K562 (cell line): ENCODE measurements around the gene AMN1. TPM values are rescaled to one million over a fixed set of nuclear protein-coding genes. Genes with fewer than 3 reads are reported as not detected.

Experiments used
- ATAC-seq: fragments of 200-7000 bp; cut with Tn5 transposase; 3 replicates; pipeline ENCODE4 v1.9.1; 2020; ENCODE audit warnings: moderate library complexity
- BruUV-seq: library from RNA; stranded (reverse); fragments of 400-500 nt; replicated peaks from 2 replicates; lab custom pipeline; 2021; lab: Mats Ljungman, UMichigan
- CTCF ChIA-PET: fragments of 300-600 bp; formaldehyde crosslinking; extraction: SDS; loops from one replicate; lab custom pipeline; 2021; ENCODE audit warnings: low intra/inter-chr PET ratio; lab: Yijun Ruan, JAX
- POLR2A ChIA-PET: fragments of 300-600, 350-650 bp; sonication (Branson Sonifier 250); formaldehyde crosslinking; extraction: SDS; loops from one replicate; lab custom pipeline; 2021; ENCODE audit warnings: antibody characterized with exemption, inconsistent platforms; lab: Yijun Ruan, JAX
- DNase-seq, 4 experiments: peaks; one replicate each; pipeline versions ENCODE4 v3.0.0 to v3.0.0-alpha.2; 2011 to 2018; ENCODE audit warnings: low spot score in 3 of 4, mixed read lengths in 3 of 4; ENCODE audit errors: extremely low read depth in 1 of 4
- FAIRE-seq: peaks from 2 replicates; lab custom pipeline; 2011; peaks lifted over from hg19 to GRCh38; lab: Jason Lieb, UNC
- H2AFZ ChIP-seq: 2 replicates; pipeline ENCODE4 v1.6.0; 2011; ENCODE audit warnings: low read depth, low read length, control low read depth, inconsistent platforms
- H3K27ac ChIP-seq: fragments of 200-600 bp; 3 replicates; pipeline ENCODE4 v1.8.0; 2011; ENCODE audit warnings: low read depth, mild to moderate bottlenecking, control low read depth, inconsistent platforms, low read length, moderate library complexity, mixed read lengths; ENCODE audit errors: extremely low read depth
- H3K27me3 ChIP-seq, 2 experiments: fragments of 300-600 bp in 1 of 2; 2 replicates in 1 of 2; 3 replicates in 1 of 2; pipeline versions ENCODE4 v1.6.0 to v1.8.0; 2011; ENCODE audit warnings: inconsistent platforms in 2 of 2, low read length in 2 of 2, mild to moderate bottlenecking in 1 of 2, mixed read lengths in 1 of 2, moderate library complexity in 1 of 2; ENCODE audit not compliant: control insufficient read depth in 2 of 2, insufficient read depth in 2 of 2
- H3K36me3 ChIP-seq: fragments of 300-600 bp; 3 replicates; pipeline ENCODE4 v1.8.0; 2011; ENCODE audit warnings: mild to moderate bottlenecking, low read length, inconsistent platforms; ENCODE audit not compliant: control insufficient read depth, insufficient read depth
- H3K4me1 ChIP-seq, 2 experiments: fragments of 200-600 bp in 1 of 2; replicated peaks in 1 of 2; 2 replicates in 1 of 2; 3 replicates in 1 of 2; pipeline versions ENCODE4 v1.5.1 to v1.8.0; 2011; ENCODE audit warnings: inconsistent platforms in 2 of 2, low read length in 2 of 2, mild to moderate bottlenecking in 1 of 2, mixed read lengths in 1 of 2, moderate library complexity in 1 of 2; ENCODE audit not compliant: control insufficient read depth in 2 of 2, insufficient read depth in 2 of 2
- H3K4me2 ChIP-seq: 2 replicates; pipeline ENCODE4 v1.6.1; 2011; ENCODE audit warnings: low read length, control low read depth, inconsistent platforms, mixed read lengths; ENCODE audit not compliant: insufficient read depth
- H3K4me3 ChIP-seq: fragments of 200-600 bp; sonication (generic), shearing (Covaris generic); 2 replicates; pipeline ENCODE4 v1.5.1; 2016; ENCODE audit warnings: control low read depth, inconsistent platforms
- H3K79me2 ChIP-seq: fragments of 200-600 bp; 3 replicates; pipeline ENCODE4 v1.8.0; 2011; ENCODE audit warnings: low read length, inconsistent platforms; ENCODE audit not compliant: control insufficient read depth, insufficient read depth
- H3K9ac ChIP-seq, 2 experiments: 2 replicates each; pipeline versions ENCODE4 v1.6.0 to v1.6.1; 2011; ENCODE audit warnings: low read depth in 2 of 2, low read length in 2 of 2, control low read depth in 1 of 2, inconsistent platforms in 1 of 2, mild to moderate bottlenecking in 1 of 2, mixed read lengths in 1 of 2; ENCODE audit not compliant: insufficient read depth in 1 of 2
- H3K9me1 ChIP-seq: one replicate; pipeline ENCODE4 v1.6.0; 2011; ENCODE audit warnings: inconsistent platforms, mild to moderate bottlenecking, low read length, moderate library complexity; ENCODE audit not compliant: control insufficient read depth, insufficient read depth
- H3K9me3 ChIP-seq: replicated peaks from 2 replicates; pipeline ENCODE4 v1.5.1; 2011; ENCODE audit warnings: low read depth, low read length, inconsistent platforms; ENCODE audit not compliant: control insufficient read depth, insufficient read depth
- H4K20me1 ChIP-seq: replicated peaks from 2 replicates; pipeline ENCODE4 v1.6.1; 2011; ENCODE audit warnings: low read length, inconsistent platforms, mixed read lengths; ENCODE audit not compliant: control insufficient read depth, insufficient read depth
- ARID3B ChIP-seq: fragments of 250-450 bp; sonication (Bioruptor Pico); IDR thresholded peaks from 2 replicates; pipeline ENCODE4 v1.4.0; 2020; ENCODE audit warnings: borderline replicate concordance
- ATF6 ChIP-seq: sonication (generic); formaldehyde crosslinking; IDR thresholded peaks from 2 replicates; pipeline ENCODE4 v1.4.0; 2020; ENCODE audit warnings: mild to moderate bottlenecking, missing genetic modification reagents
- BDP1 ChIP-seq: IDR thresholded peaks from 3 replicates; pipeline ENCODE4 v1.6.1; 2011; ENCODE audit not compliant: insufficient read length, insufficient read depth
- CBFA2T3 ChIP-seq: fragments of 450-650 bp; IDR thresholded peaks from 2 replicates; pipeline ENCODE4 v1.6.1; 2017
- ELF4 ChIP-seq: fragments of 450-650 bp; formaldehyde crosslinking; IDR thresholded peaks from 2 replicates; pipeline ENCODE4 v1.4.0; 2022; ENCODE audit warnings: missing genetic modification characterization
- HBP1 ChIP-seq: fragments of 450-650 bp; formaldehyde crosslinking; IDR thresholded peaks from 2 replicates; pipeline ENCODE4 v1.4.0; 2022; ENCODE audit warnings: missing genetic modification characterization
- KLF1 ChIP-seq: fragments of 450-650 bp; IDR thresholded peaks from 2 replicates; pipeline ENCODE4 v1.6.1; 2016; ENCODE audit warnings: missing genetic modification characterization, missing compliant biosample characterization
- NRF1 ChIP-seq, 2 experiments: fragments of 450-650 bp; IDR thresholded peaks in 1 of 2; conservative IDR thresholded peaks in 1 of 2; 2 replicates each; pipeline ENCODE4 v1.6.1; 2014; ENCODE audit warnings: mild to moderate bottlenecking in 2 of 2
- SAFB ChIP-seq: fragments of 200-400 bp; formaldehyde crosslinking; IDR thresholded peaks from 2 replicates; pipeline ENCODE4 v1.6.1; 2017; ENCODE audit warnings: low read depth, low read length, borderline replicate concordance
- SMAD1 ChIP-seq: fragments of 150-350 bp; IDR thresholded peaks from 2 replicates; pipeline ENCODE4 v1.6.1; 2014; ENCODE audit warnings: low read length, low read depth; ENCODE audit not compliant: partially characterized antibody
- SNAPC5 ChIP-seq: fragments of 250-450 bp; sonication (Bioruptor Pico); IDR thresholded peaks from 2 replicates; pipeline ENCODE4 v1.8.0; 2021; ENCODE audit warnings: moderate library complexity, mild to moderate bottlenecking, inconsistent platforms
- SREBF2 ChIP-seq: sonication (generic); formaldehyde crosslinking; IDR thresholded peaks from 2 replicates; pipeline ENCODE4 v1.4.0; 2020; ENCODE audit warnings: mild to moderate bottlenecking, missing genetic modification reagents
- TCF7 ChIP-seq: sonication (generic); IDR thresholded peaks from 2 replicates; pipeline ENCODE4 v1.6.1; 2016; ENCODE audit warnings: antibody characterized with exemption, borderline replicate concordance
- TFAP4 ChIP-seq: sonication (generic); formaldehyde crosslinking; IDR thresholded peaks from 2 replicates; pipeline ENCODE4 v1.8.0; 2022; ENCODE audit warnings: missing genetic modification reagents, mild to moderate bottlenecking, moderate library complexity, borderline replicate concordance
- WGBS: fragments of 100-300 bp; shearing (Covaris generic); methylation state at CpG from one replicate; pipeline ENCODE4 v1.1.6; 2016; ENCODE audit warnings: low coverage, mixed read lengths; ENCODE audit not compliant: insufficient coverage; ENCODE audit errors: missing lambda C conversion rate; 5-methylcytosine and 5-hydroxymethylcytosine counted together
- in situ Hi-C: fragments of 300-500 bp; cut with MboI; formaldehyde crosslinking; loops from 4 replicates; pipeline ENCODE4 v1.15.0; 2018; ENCODE audit warnings: inconsistent platforms, mixed read lengths
- intact Hi-C: fragments of 100-400 bp; cut with micrococcal nuclease; formaldehyde crosslinking; loops from 2 replicates; pipeline ENCODE4 v1.14.2; 2022
- polyA plus RNA-seq, 8 experiments: library from polyadenylated mRNA; depleted of rRNA in 4 of 8; stranded (reverse) in 5 of 8; unstranded in 3 of 8; fragments of >200 nt; fragmentation: Nextera tagmentation in 2 of 8; fragmentation: Illumina TruSeq in 1 of 8; extraction: Ambion mirVana in 2 of 8; extraction: Trizol in 1 of 8; gene quantifications; 2 replicates each; pipeline versions ENCODE4 v1.2.1 to v1.2.3, GENCODE V29; 2011 to 2014; ENCODE audit warnings: inconsistent platforms in 1 of 8, missing spikeins in 1 of 8
- total RNA-seq, 7 experiments: library from RNA; depleted of rRNA in 6 of 7; stranded (reverse); fragments of >200 nt in 6 of 7; fragmentation: Illumina TruSeq in 2 of 7; extraction: Trizol in 2 of 7; gene quantifications; 2 replicates each; pipeline versions ENCODE4 v1.2.1 to v1.2.3, GENCODE V29; 2011 to 2021; ENCODE audit warnings: low replicate concordance in 1 of 7

AMN1 gene
- total and polyA plus RNA-seq, 9 of the 15 experiments (the other 6 are each of a cell fraction or from before 2014, with no cell fraction given): 5.2 to 27.6 (median 13.0) TPM

- peak in 1 of 4 experiments; percentile 60 for DNase-seq
- H3K36me3 ChIP-seq: no peaks in the 10 kb centered on the region
- ChIA-PET CTCF (interaction anchor here (1.8 kb wide), 1 partner anchor 661 kb away, joined by 9 read pairs; no protein-coding TSS in a partner anchor), POLR2A (no interaction called here)
- H3K79me2 ChIP-seq: no peaks in the 10 kb centered on the region
- H3K9me1 ChIP-seq: no peaks in the 10 kb centered on the region
- H4K20me1 ChIP-seq: no peaks in the 10 kb centered on the region
- WGBS: 42% methylated on average over 17 of the region's 18 CpGs
- in situ Hi-C loops (no loop called here), intact Hi-C loops (loop anchor here (2.0 to 10.0 kb wide), 4 partner anchors 313 to 1103 kb away; partner anchors contain the start of gene YARS2)
- H3K27ac ChIP-seq: no peak overlapping the region; the same call in 2 of the 3 replicates
- H3K4me3 ChIP-seq: peak overlapping the region; percentile 23; the same call in 1 of the 2 replicates
- peak overlapping the region; percentile 68 for H2AFZ ChIP-seq
- no peaks in the 10 kb centered on the region for H3K9me3 ChIP-seq
- peak; percentile 55 for FAIRE-seq
- ATAC-seq: peak; percentile 69
- H3K9ac ChIP-seq: no peak overlapping the region
- H3K27me3 ChIP-seq: 0 out of 5 replicates have a peak, but pooled peaks cover 0 to 2% of the 10 kb centered on the region in 2 experiments
- H3K4me1 ChIP-seq: peaks cover 3 to 6% of the 10 kb centered on the region in 2 experiments; a peak in 3 of 5 replicates
- BruUV-seq: no TSS peak
- peak overlapping the region; percentile 33 for H3K4me2 ChIP-seq
- TF ChIP-seq KLF1 (no peak), ATF6 (CRISPR knock-in tag) (no peak), CBFA2T3 (no peak), HBP1 (CRISPR knock-in tag) (no peak), SMAD1 (no peak), SAFB (no peak), ARID3B (CRISPR knock-in tag) (no peak), SREBF2 (CRISPR knock-in tag) (no peak), NRF1 (conservative IDR thresholded peaks at IDR 0.05 in 1 of 2, IDR thresholded peaks at IDR 0.05 in 1 of 2) (peak; percentile 62 to 67; a peak in 3 of 4 replicates), BDP1 (no peak), SNAPC5 (CRISPR knock-in tag) (no peak), TFAP4 (CRISPR knock-in tag) (no peak), TCF7 (no peak), ELF4 (CRISPR knock-in tag) (no peak)
These were observed 76.8 kb downstream of the AMN1 start for GRCh38 chr12:31651893-31652521.
